Karpas-422 (cell line): Measurements from ENCODE around the gene SPON1. TPM values are rescaled to one million over a fixed set of nuclear protein-coding genes. Genes with fewer than 3 reads are reported as not detected.
A peak's percentile ranks its signal among the peaks of the same experiment; 100 is the strongest.

Experiments
- DNase-seq: peaks from one replicate; pipeline ENCODE4 v3.0.0-alpha.2; 2015
- H2AFZ ChIP-seq: fragments of 200-600 bp; sonication (generic); 2 replicates; pipeline ENCODE4 v1.6.1; 2014; ENCODE audit warnings: antibody characterized with exemption, low read length, mixed read lengths
- H3K27ac ChIP-seq: fragments of 200-600 bp; sonication (generic); 2 replicates; pipeline ENCODE4 v1.5.1; 2014; ENCODE audit warnings: mild to moderate bottlenecking, low read length, moderate library complexity
- H3K27me3 ChIP-seq: fragments of 200-600 bp; sonication (generic); 2 replicates; pipeline ENCODE4 v1.6.1; 2014; ENCODE audit warnings: low read length, mixed read lengths
- H3K36me3 ChIP-seq: fragments of 200-600 bp; sonication (generic); 2 replicates; pipeline ENCODE4 v1.6.1; 2014; ENCODE audit warnings: low read length, mixed read lengths; ENCODE audit not compliant: insufficient read depth
- H3K4me1 ChIP-seq: fragments of 200-600 bp; sonication (generic); 2 replicates; pipeline ENCODE4 v1.6.1; 2014; ENCODE audit warnings: mild to moderate bottlenecking, low read length, mixed read lengths
- H3K4me2 ChIP-seq: fragments of 200-600 bp; sonication (generic); 2 replicates; pipeline ENCODE4 v1.6.1; 2014; ENCODE audit warnings: low read length, low read depth, mild to moderate bottlenecking; ENCODE audit not compliant: poor library complexity, severe bottlenecking
- H3K4me3 ChIP-seq: fragments of 200-600 bp; sonication (generic); 2 replicates; pipeline ENCODE4 v1.5.1; 2014; ENCODE audit warnings: mild to moderate bottlenecking, antibody characterized with exemption, low read length, mixed read lengths
- H3K79me2 ChIP-seq: fragments of 200-600 bp; sonication (generic); 2 replicates; pipeline ENCODE4 v1.6.1; 2014; ENCODE audit warnings: mild to moderate bottlenecking, low read length, mixed read lengths
- H3K9ac ChIP-seq: fragments of 200-600 bp; sonication (generic); 2 replicates; pipeline ENCODE4 v1.6.0; 2014; ENCODE audit warnings: low read length
- H3K9me2 ChIP-seq: fragments of 200-600 bp; sonication (generic), shearing (Covaris generic); replicated peaks from 2 replicates; pipeline ENCODE4 v1.6.0; 2014; ENCODE audit warnings: mild to moderate bottlenecking, low read length, moderate library complexity; ENCODE audit not compliant: insufficient read depth
- H3K9me3 ChIP-seq: fragments of 300-700, 200-600 bp; sonication (generic); 2 replicates; pipeline ENCODE4 v1.6.1; 2014; ENCODE audit warnings: low read length, mixed read lengths
- H4K20me1 ChIP-seq: fragments of 200-600 bp; sonication (generic); 2 replicates; pipeline ENCODE4 v1.6.1; 2014; ENCODE audit warnings: mild to moderate bottlenecking, antibody characterized with exemption, low read length, low read depth; ENCODE audit not compliant: insufficient read depth
- total RNA-seq: library from RNA; depleted of rRNA; stranded (reverse); fragments of >200 nt; shearing (Covaris generic); gene quantifications from 2 replicates; pipeline ENCODE4 v1.2.3, GENCODE V29; 2014; ENCODE audit warnings: low replicate concordance

SPON1 gene
- total RNA-seq, 1 experiment from 2014 or later, result not detected

GRCh38 chr11:14305649-14306048 is 343.1 kb downstream of the SPON1 start:
- no peaks in the 10 kb centered on the region for H4K20me1 ChIP-seq
- H3K79me2 ChIP-seq, result no peaks in the 10 kb centered on the region
- H2AFZ ChIP-seq, result no peak overlapping the region
- no peak overlapping the region for H3K4me2 ChIP-seq
- H3K9me3 ChIP-seq, result no peaks in the 10 kb centered on the region
- H3K27me3 ChIP-seq, result no peaks in the 10 kb centered on the region
- no peak for DNase-seq
- no peaks in the 10 kb centered on the region for H3K9me2 ChIP-seq
- H3K27ac ChIP-seq, result no peak overlapping the region
- H3K9ac ChIP-seq, result no peak overlapping the region
- no peaks in the 10 kb centered on the region for H3K4me1 ChIP-seq
- no peak overlapping the region for H3K4me3 ChIP-seq
- H3K36me3 ChIP-seq, result no peaks in the 10 kb centered on the region

GRCh38 chr11:14306481-14306880 is 344.0 kb downstream of the SPON1 start:
- no peak overlapping the region for H2AFZ ChIP-seq
- DNase-seq, result no peak
- H4K20me1 ChIP-seq, result no peaks in the 10 kb centered on the region
- no peaks in the 10 kb centered on the region for H3K9me2 ChIP-seq
- no peaks in the 10 kb centered on the region for H3K27me3 ChIP-seq
- no peaks in the 10 kb centered on the region for H3K79me2 ChIP-seq
- no peak overlapping the region for H3K27ac ChIP-seq
- no peak overlapping the region for H3K9ac ChIP-seq
- no peaks in the 10 kb centered on the region for H3K36me3 ChIP-seq
- no peaks in the 10 kb centered on the region for H3K4me1 ChIP-seq
- no peak overlapping the region for H3K4me2 ChIP-seq
- no peaks in the 10 kb centered on the region for H3K9me3 ChIP-seq
- no peak overlapping the region for H3K4me3 ChIP-seq

- Histone ChIP-seq H3K9me2 (no peaks in the 10 kb centered on the region), H3K79me2 (no peaks in the 10 kb centered on the region), H2AFZ (no peak overlapping the region), H4K20me1 (no peaks in the 10 kb centered on the region), H3K9me3 (no peaks in the 10 kb centered on the region), H3K27me3 (no peaks in the 10 kb centered on the region), H3K4me1 (no peaks in the 10 kb centered on the region), H3K27ac (no peak overlapping the region), H3K4me2 (no peak overlapping the region), H3K36me3 (no peaks in the 10 kb centered on the region), H3K4me3 (no peak overlapping the region), H3K9ac (no peak overlapping the region)
- DNase-seq, result peak; percentile 66
Observed at GRCh38 chr11:14308114-14308896, 345.8 kb downstream of the SPON1 start.

- Histone ChIP-seq H3K9me3 (no peaks in the 10 kb centered on the region), H3K4me1 (no peaks in the 10 kb centered on the region), H3K4me2 (no peak overlapping the region), H3K79me2 (no peaks in the 10 kb centered on the region), H3K27ac (no peak overlapping the region), H3K9me2 (no peaks in the 10 kb centered on the region), H3K9ac (no peak overlapping the region), H3K36me3 (no peaks in the 10 kb centered on the region), H3K27me3 (no peaks in the 10 kb centered on the region), H4K20me1 (no peaks in the 10 kb centered on the region), H2AFZ (no peak overlapping the region), H3K4me3 (no peak overlapping the region)
- no peak for DNase-seq
Observed at GRCh38 chr11:14308897-14309387, 346.4 kb downstream of the SPON1 start.

- no peaks in the 10 kb centered on the region for H3K27me3 ChIP-seq
- H4K20me1 ChIP-seq, result no peaks in the 10 kb centered on the region
- H3K4me1 ChIP-seq, result no peaks in the 10 kb centered on the region
- no peaks in the 10 kb centered on the region for H3K9me3 ChIP-seq
- no peaks in the 10 kb centered on the region for H3K79me2 ChIP-seq
- no peak overlapping the region for H3K27ac ChIP-seq
- no peaks in the 10 kb centered on the region for H3K9me2 ChIP-seq
- DNase-seq, result no peak
- H3K4me3 ChIP-seq, result no peak overlapping the region
- H3K36me3 ChIP-seq, result no peaks in the 10 kb centered on the region
- no peak overlapping the region for H3K4me2 ChIP-seq
- no peak overlapping the region for H3K9ac ChIP-seq
- no peak overlapping the region for H2AFZ ChIP-seq
Observed at GRCh38 chr11:14309425-14310192, 347.1 kb downstream of the SPON1 start.

GRCh38 chr11:14310679-14311078 is 348.2 kb downstream of the SPON1 start:
- H3K4me1 ChIP-seq, result no peaks in the 10 kb centered on the region
- H4K20me1 ChIP-seq, result no peaks in the 10 kb centered on the region
- no peaks in the 10 kb centered on the region for H3K27me3 ChIP-seq
- no peak overlapping the region for H3K27ac ChIP-seq
- no peaks in the 10 kb centered on the region for H3K79me2 ChIP-seq
- H2AFZ ChIP-seq, result no peak overlapping the region
- no peak for DNase-seq
- H3K4me3 ChIP-seq, result no peak overlapping the region
- H3K36me3 ChIP-seq, result no peaks in the 10 kb centered on the region
- no peak overlapping the region for H3K4me2 ChIP-seq
- H3K9me3 ChIP-seq, result no peaks in the 10 kb centered on the region
- no peaks in the 10 kb centered on the region for H3K9me2 ChIP-seq
- H3K9ac ChIP-seq, result no peak overlapping the region

- Histone ChIP-seq H3K4me1 (no peaks in the 10 kb centered on the region), H3K36me3 (no peaks in the 10 kb centered on the region), H3K79me2 (no peaks in the 10 kb centered on the region), H3K9me2 (no peaks in the 10 kb centered on the region), H3K27me3 (no peaks in the 10 kb centered on the region), H3K4me2 (no peak overlapping the region), H3K4me3 (no peak overlapping the region), H4K20me1 (no peaks in the 10 kb centered on the region), H3K9me3 (no peaks in the 10 kb centered on the region), H3K27ac (no peak overlapping the region), H2AFZ (no peak overlapping the region), H3K9ac (no peak overlapping the region)
- DNase-seq, result no peak
Observed at GRCh38 chr11:14312736-14313438, 350.4 kb downstream of the SPON1 start.

GRCh38 chr11:14314127-14314526 is 351.6 kb downstream of the SPON1 start:
- Histone ChIP-seq H3K4me3 (no peak overlapping the region), H3K4me1 (no peaks in the 10 kb centered on the region), H3K9me3 (no peaks in the 10 kb centered on the region), H3K36me3 (no peaks in the 10 kb centered on the region), H3K4me2 (no peak overlapping the region), H4K20me1 (no peaks in the 10 kb centered on the region), H2AFZ (no peak overlapping the region), H3K9me2 (no peaks in the 10 kb centered on the region), H3K27ac (no peak overlapping the region), H3K27me3 (no peaks in the 10 kb centered on the region), H3K9ac (no peak overlapping the region), H3K79me2 (no peaks in the 10 kb centered on the region)
- DNase-seq, result no peak
